HCT116 (cell line): ENCODE results near the gene PLAGL2. TPM values are rescaled to one million over a fixed set of nuclear protein-coding genes. Genes with fewer than 3 reads are reported as not detected.

ENCODE experiments used
- ATAC-seq: fragments of 200-7000 bp; cut with Tn5 transposase; 2 replicates; pipeline ENCODE4 v1.9.1; 2020; ENCODE audit warnings: mild to moderate bottlenecking, moderate library complexity
- BruUV-seq: library from RNA; stranded (reverse); fragments of 400-500 nt; replicated peaks from 2 replicates; lab custom pipeline; 2021; lab: Mats Ljungman, UMichigan
- CTCF ChIA-PET: fragments of 300-600 bp; sonication (Branson Sonifier 250); formaldehyde crosslinking; loops from one replicate; lab custom pipeline; 2021; ENCODE audit warnings: antibody characterized with exemption; lab: Charles Lee
- POLR2A ChIA-PET: fragments of 300-600, 350-600 bp; sonication (Branson Sonifier 250); formaldehyde crosslinking; loops from one replicate; lab custom pipeline; 2021; ENCODE audit warnings: antibody characterized with exemption; lab: Charles Lee
- RAD21 ChIA-PET, 2 experiments: fragments of 300-600 bp; sonication (Branson Sonifier 250); formaldehyde crosslinking; loops; one replicate each; lab custom pipeline; 2023; ENCODE audit warnings: low total read pairs in 2 of 2; ENCODE audit not compliant: uncharacterized antibody in 2 of 2, unreplicated experiment in 2 of 2, low non-redundant PET in 1 of 2; lab: Charles Lee
- DNase-seq: peaks from one replicate; pipeline ENCODE4 v3.0.0-alpha.2; 2010; ENCODE audit warnings: low read depth, low spot score
- H2AFZ ChIP-seq: fragments of 200-600 bp; shearing (Covaris generic), sonication (generic); 2 replicates; pipeline ENCODE4 v1.6.1; 2017; ENCODE audit warnings: low read depth, mixed run types, mixed read lengths, antibody characterized with exemption, low read length; ENCODE audit not compliant: poor library complexity, severe bottlenecking
- H3K27ac ChIP-seq: 2 replicates; pipeline ENCODE4 v1.5.1; 2012; ENCODE audit warnings: low read depth, low read length
- H3K27me3 ChIP-seq: fragments of 200-600 bp; sonication (generic); 2 replicates; pipeline ENCODE4 v1.6.1; 2016; ENCODE audit warnings: mixed run types, low read length, mixed read lengths; ENCODE audit not compliant: insufficient read depth
- H3K36me3 ChIP-seq, 2 experiments: fragments of 200-500 bp in 1 of 2; fragments of 200-600 bp in 1 of 2; sonication (Bioruptor generic) in 1 of 2; sonication (generic) in 1 of 2; 2 replicates each; pipeline versions ENCODE4 v1.5.1 to v1.6.1; 2014 to 2016; ENCODE audit warnings: low read length in 2 of 2, inconsistent platforms in 1 of 2, mixed read lengths in 1 of 2, mixed run types in 1 of 2; ENCODE audit not compliant: insufficient read depth in 2 of 2, control insufficient read depth in 1 of 2
- H3K4me1 ChIP-seq, 2 experiments: fragments of 200-600 bp in 1 of 2; sonication (generic) in 1 of 2; 2 replicates each; pipeline versions ENCODE4 v1.5.1 to v1.6.1; 2012 to 2017; ENCODE audit warnings: low read length in 2 of 2, inconsistent platforms in 1 of 2, mild to moderate bottlenecking in 1 of 2, mixed read lengths in 1 of 2, mixed run types in 1 of 2, moderate library complexity in 1 of 2; ENCODE audit not compliant: insufficient read depth in 2 of 2, control insufficient read depth in 1 of 2
- H3K4me2 ChIP-seq: fragments of 200-600 bp; sonication (generic); 2 replicates; pipeline ENCODE4 v1.6.1; 2017; ENCODE audit warnings: mixed run types, low read length, mixed read lengths
- H3K4me3 ChIP-seq, 2 experiments: fragments of 200-600 bp in 1 of 2; sonication (generic) in 1 of 2; replicated peaks in 1 of 2; 2 replicates each; pipeline ENCODE4 v1.5.1; 2011 to 2016; ENCODE audit warnings: low read length in 2 of 2, control low read depth in 1 of 2, low read depth in 1 of 2, mild to moderate bottlenecking in 1 of 2, mixed read lengths in 1 of 2, mixed run types in 1 of 2
- H3K79me2 ChIP-seq: fragments of 200-600 bp; sonication (generic); 2 replicates; pipeline ENCODE4 v1.6.1; 2017; ENCODE audit warnings: mild to moderate bottlenecking, mixed run types, low read length, moderate library complexity, mixed read lengths; ENCODE audit not compliant: insufficient read depth
- H3K9ac ChIP-seq: fragments of 200-600 bp; sonication (generic); 2 replicates; pipeline ENCODE4 v1.6.1; 2016; ENCODE audit warnings: low read length, mixed read lengths
- H3K9me2 ChIP-seq: fragments of 200-600 bp; sonication (generic), shearing (Covaris generic); 2 replicates; pipeline ENCODE4 v1.6.1; 2017; ENCODE audit warnings: mixed run types, mild to moderate bottlenecking, moderate library complexity; ENCODE audit not compliant: insufficient read depth
- H3K9me3 ChIP-seq, 2 experiments: fragments of 200-500 bp in 1 of 2; fragments of 200-600 bp in 1 of 2; sonication (Bioruptor generic) in 1 of 2; sonication (generic) in 1 of 2; 2 replicates each; pipeline ENCODE4 v1.6.1; 2014 to 2017; ENCODE audit warnings: low read length in 2 of 2, mixed read lengths in 2 of 2, inconsistent platforms in 1 of 2, low read depth in 1 of 2, mild to moderate bottlenecking in 1 of 2, mixed run types in 1 of 2, moderate library complexity in 1 of 2; ENCODE audit not compliant: control insufficient read depth in 1 of 2, insufficient read depth in 1 of 2
- H4K20me1 ChIP-seq: fragments of 200-600 bp; sonication (generic), shearing (Covaris generic); 2 replicates; pipeline ENCODE4 v1.6.1; 2017; ENCODE audit warnings: mixed run types, mild to moderate bottlenecking, moderate library complexity; ENCODE audit not compliant: insufficient read depth
- CBX3 ChIP-seq: IDR thresholded peaks from 2 replicates; pipeline ENCODE4 v1.6.1; 2012; ENCODE audit warnings: low read depth
- CEBPB ChIP-seq: IDR thresholded peaks from 2 replicates; pipeline ENCODE4 v1.6.1; 2012; ENCODE audit warnings: low read depth
- ELF1 ChIP-seq: IDR thresholded peaks from 2 replicates; pipeline ENCODE4 v1.6.1; 2012; ENCODE audit warnings: low read depth, borderline replicate concordance
- POLR2A ChIP-seq: IDR thresholded peaks from 2 replicates; pipeline ENCODE4 v1.7.0; 2011; ENCODE audit warnings: borderline replicate concordance; ENCODE audit not compliant: insufficient read depth, insufficient read length; ENCODE audit errors: extremely low read depth
- RAD21 ChIP-seq: IDR thresholded peaks from 2 replicates; pipeline ENCODE4 v1.6.1; 2012; ENCODE audit warnings: low read depth, mild to moderate bottlenecking
- SIN3A ChIP-seq: IDR thresholded peaks from 2 replicates; pipeline ENCODE4 v1.6.1; 2012; ENCODE audit warnings: low read depth
- YY1 ChIP-seq: IDR thresholded peaks from 2 replicates; pipeline ENCODE4 v1.6.1; 2011; ENCODE audit warnings: low read length, low read depth, moderate library complexity, mild to moderate bottlenecking; ENCODE audit not compliant: insufficient replicate concordance; ENCODE audit errors: extremely low read depth
- ZNF274 ChIP-seq: fragments of 200-500 bp; sonication (Bioruptor generic); IDR thresholded peaks from 2 replicates; pipeline ENCODE4 v1.6.1; 2014; ENCODE audit warnings: mild to moderate bottlenecking, low read depth, low read length, inconsistent platforms
- intact Hi-C: fragments of 100-400 bp; cut with micrococcal nuclease; formaldehyde crosslinking; loops from 2 replicates; pipeline ENCODE4 v1.10.0; 2022
- total RNA-seq: library from RNA; stranded (reverse); gene quantifications from one replicate; pipeline ENCODE4 v1.2.1, GENCODE V29; 2021; ENCODE audit not compliant: unreplicated experiment
- TF ChIP-seq, protein P1 (sequence below): IDR thresholded peaks from 2 replicates; pipeline ENCODE4 v1.6.1; 2012
- TF ChIP-seq, protein P2 (sequence below): IDR thresholded peaks from 2 replicates; pipeline ENCODE4 v1.6.1; 2012
- TF ChIP-seq, protein P3 (sequence below): IDR thresholded peaks from 2 replicates; pipeline ENCODE4 v1.6.1; 2012; ENCODE audit warnings: low read depth

The PLAGL2 gene
- total RNA-seq, 1 experiment from 2014 or later: 18.3 TPM

DNA sequence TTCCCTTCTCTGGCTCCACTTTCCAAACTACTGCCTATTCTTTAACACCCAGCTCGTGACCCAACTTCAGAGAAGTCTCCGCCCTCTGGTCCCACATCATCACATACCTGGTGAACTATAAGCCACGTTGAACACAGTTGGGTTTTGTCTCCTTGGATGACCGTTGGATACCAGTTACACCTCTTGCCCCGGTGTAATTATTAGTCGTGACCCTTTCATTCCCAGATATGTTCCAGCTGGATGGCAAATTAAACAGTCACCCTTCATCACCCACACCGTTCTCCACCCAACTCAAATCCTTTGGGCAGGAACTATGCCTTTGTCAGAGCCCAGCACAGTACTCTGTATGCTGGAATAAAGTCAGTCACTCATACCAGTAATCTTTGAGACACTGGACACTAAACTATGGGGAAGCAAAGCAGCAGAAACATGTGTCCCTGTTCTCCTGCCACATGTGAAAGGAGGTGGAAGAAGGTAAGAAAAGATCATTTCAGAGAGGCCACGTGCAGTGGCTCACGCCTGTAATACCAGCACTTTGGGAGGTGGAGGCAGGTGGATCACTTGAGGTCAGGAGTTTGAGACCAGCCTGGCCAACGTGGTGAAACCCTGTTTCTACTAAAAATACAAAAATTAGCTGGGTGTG lies 22.5 kb downstream of the PLAGL2 start:
- no peaks in the 10 kb centered on the region for H3K9me3 ChIP-seq
- no peak overlapping the region for H3K4me2 ChIP-seq
- H3K9ac ChIP-seq: no peak overlapping the region
- no peaks in the 10 kb centered on the region for H3K9me2 ChIP-seq
- H2AFZ ChIP-seq: no peak overlapping the region
- intact Hi-C loops: no loop called here
- TF ChIP-seq, protein P1, sequence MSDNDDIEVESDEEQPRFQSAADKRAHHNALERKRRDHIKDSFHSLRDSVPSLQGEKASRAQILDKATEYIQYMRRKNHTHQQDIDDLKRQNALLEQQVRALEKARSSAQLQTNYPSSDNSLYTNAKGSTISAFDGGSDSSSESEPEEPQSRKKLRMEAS: no peak
- TF ChIP-seq CBX3 (no peak), RAD21 (no peak), ZNF274 (no peak), ELF1 (no peak), YY1 (no peak), POLR2A (no peak), CEBPB (no peak), SIN3A (no peak)
- TF ChIP-seq, protein P2, sequence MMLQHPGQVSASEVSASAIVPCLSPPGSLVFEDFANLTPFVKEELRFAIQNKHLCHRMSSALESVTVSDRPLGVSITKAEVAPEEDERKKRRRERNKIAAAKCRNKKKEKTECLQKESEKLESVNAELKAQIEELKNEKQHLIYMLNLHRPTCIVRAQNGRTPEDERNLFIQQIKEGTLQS: no peak
- TF ChIP-seq, protein P3, sequence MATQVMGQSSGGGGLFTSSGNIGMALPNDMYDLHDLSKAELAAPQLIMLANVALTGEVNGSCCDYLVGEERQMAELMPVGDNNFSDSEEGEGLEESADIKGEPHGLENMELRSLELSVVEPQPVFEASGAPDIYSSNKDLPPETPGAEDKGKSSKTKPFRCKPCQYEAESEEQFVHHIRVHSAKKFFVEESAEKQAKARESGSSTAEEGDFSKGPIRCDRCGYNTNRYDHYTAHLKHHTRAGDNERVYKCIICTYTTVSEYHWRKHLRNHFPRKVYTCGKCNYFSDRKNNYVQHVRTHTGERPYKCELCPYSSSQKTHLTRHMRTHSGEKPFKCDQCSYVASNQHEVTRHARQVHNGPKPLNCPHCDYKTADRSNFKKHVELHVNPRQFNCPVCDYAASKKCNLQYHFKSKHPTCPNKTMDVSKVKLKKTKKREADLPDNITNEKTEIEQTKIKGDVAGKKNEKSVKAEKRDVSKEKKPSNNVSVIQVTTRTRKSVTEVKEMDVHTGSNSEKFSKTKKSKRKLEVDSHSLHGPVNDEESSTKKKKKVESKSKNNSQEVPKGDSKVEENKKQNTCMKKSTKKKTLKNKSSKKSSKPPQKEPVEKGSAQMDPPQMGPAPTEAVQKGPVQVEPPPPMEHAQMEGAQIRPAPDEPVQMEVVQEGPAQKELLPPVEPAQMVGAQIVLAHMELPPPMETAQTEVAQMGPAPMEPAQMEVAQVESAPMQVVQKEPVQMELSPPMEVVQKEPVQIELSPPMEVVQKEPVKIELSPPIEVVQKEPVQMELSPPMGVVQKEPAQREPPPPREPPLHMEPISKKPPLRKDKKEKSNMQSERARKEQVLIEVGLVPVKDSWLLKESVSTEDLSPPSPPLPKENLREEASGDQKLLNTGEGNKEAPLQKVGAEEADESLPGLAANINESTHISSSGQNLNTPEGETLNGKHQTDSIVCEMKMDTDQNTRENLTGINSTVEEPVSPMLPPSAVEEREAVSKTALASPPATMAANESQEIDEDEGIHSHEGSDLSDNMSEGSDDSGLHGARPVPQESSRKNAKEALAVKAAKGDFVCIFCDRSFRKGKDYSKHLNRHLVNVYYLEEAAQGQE: no peak
- ChIA-PET POLR2A (interaction anchor here (1.4 kb wide), 1 partner anchor 48 kb away, joined by 3 read pairs; no protein-coding TSS in a partner anchor), CTCF (no interaction called here), RAD21 (no interaction called here)
- H3K36me3 ChIP-seq: no peaks in the 10 kb centered on the region
- no peaks in the 10 kb centered on the region for H3K79me2 ChIP-seq
- no peaks in the 10 kb centered on the region for H4K20me1 ChIP-seq
- ATAC-seq: no peak
- no peaks in the 10 kb centered on the region for H3K4me1 ChIP-seq
- H3K27me3 ChIP-seq: no peaks in the 10 kb centered on the region
- H3K4me3 ChIP-seq: no peak overlapping the region
- no peak overlapping the region for H3K27ac ChIP-seq
- DNase-seq: no peak
- BruUV-seq: no TSS peak
